HepG2 (cell line): ENCODE data around the gene DSC3. TPM values are rescaled to one million over a fixed set of nuclear protein-coding genes. Genes with fewer than 3 reads are reported as not detected.
A peak's percentile ranks its signal among the peaks of the same experiment; 100 is the strongest.

ENCODE experiments used
- ATAC-seq: fragments of 200-7000 bp; cut with Tn5 transposase; 3 replicates; pipeline ENCODE4 v1.9.1; 2020; ENCODE audit warnings: mild to moderate bottlenecking, moderate library complexity
- BruUV-seq: library from RNA; stranded (reverse); fragments of 400-500 nt; replicated peaks from 2 replicates; lab custom pipeline; 2021; lab: Mats Ljungman, UMichigan
- CTCF ChIA-PET: fragments of 300-600 bp; formaldehyde crosslinking; extraction: SDS; loops from one replicate; lab custom pipeline; 2021; ENCODE audit warnings: low total read pairs, inconsistent platforms, low intra/inter-chr PET ratio; lab: Yijun Ruan, JAX
- POLR2A ChIA-PET: fragments of 350-600 bp; sonication (Branson Sonifier 250); formaldehyde crosslinking; loops from one replicate; lab custom pipeline; 2020; ENCODE audit warnings: antibody characterized with exemption, inconsistent platforms; lab: Yijun Ruan, JAX
- DNase-seq: peaks from one replicate; pipeline ENCODE4 v3.0.0-alpha.2; 2015; ENCODE audit warnings: low spot score
- FAIRE-seq: peaks from 3 replicates; lab custom pipeline; 2011; peaks lifted over from hg19 to GRCh38; lab: Jason Lieb, UNC
- H2AFZ ChIP-seq: one replicate; pipeline ENCODE4 v1.6.1; 2011; ENCODE audit warnings: low read length, inconsistent platforms
- H3K27ac ChIP-seq: fragments of 300-600 bp; 3 replicates; pipeline ENCODE4 v1.8.0; 2011; ENCODE audit warnings: mixed run types, mild to moderate bottlenecking, mixed read lengths, low read length, inconsistent platforms; ENCODE audit not compliant: insufficient read depth; ENCODE audit errors: extremely low read length
- H3K27me3 ChIP-seq, 2 experiments: fragments of 200-600 bp in 1 of 2; 2 replicates in 1 of 2; 3 replicates in 1 of 2; pipeline versions ENCODE4 v1.6.0 to v1.8.0; 2011; ENCODE audit warnings: low read length in 2 of 2, mild to moderate bottlenecking in 2 of 2, moderate library complexity in 2 of 2, inconsistent platforms in 1 of 2; ENCODE audit not compliant: insufficient read depth in 2 of 2, control insufficient read depth in 1 of 2
- H3K36me3 ChIP-seq, 2 experiments: fragments of 200-600 bp in 1 of 2; replicated peaks in 1 of 2; 2 replicates in 1 of 2; 3 replicates in 1 of 2; pipeline versions ENCODE4 v1.5.1 to v1.8.0; 2011; ENCODE audit warnings: low read length in 2 of 2, inconsistent platforms in 1 of 2; ENCODE audit not compliant: insufficient read depth in 2 of 2, control insufficient read depth in 1 of 2
- H3K4me1 ChIP-seq: 2 replicates; pipeline ENCODE4 v1.5.1; 2012; ENCODE audit warnings: low read length, inconsistent platforms; ENCODE audit not compliant: insufficient read depth
- H3K4me2 ChIP-seq: 2 replicates; pipeline ENCODE4 v1.6.0; 2011; ENCODE audit warnings: low read depth, low read length, inconsistent platforms
- H3K4me3 ChIP-seq, 3 experiments: fragments of 200-600 bp in 1 of 3; sonication (generic), shearing (Covaris generic) in 1 of 3; replicated peaks in 1 of 3; 2 replicates each; pipeline ENCODE4 v1.5.1; 2011 to 2016; ENCODE audit warnings: low read length in 3 of 3, inconsistent platforms in 2 of 3, low read depth in 2 of 3, mild to moderate bottlenecking in 2 of 3, control low read depth in 1 of 3, mixed read lengths in 1 of 3; ENCODE audit not compliant: insufficient read depth in 1 of 3
- H3K79me2 ChIP-seq: one replicate; pipeline ENCODE4 v1.6.1; 2011; ENCODE audit warnings: low read length, inconsistent platforms; ENCODE audit not compliant: insufficient read depth
- H3K9ac ChIP-seq: 2 replicates; pipeline ENCODE4 v1.6.0; 2011; ENCODE audit warnings: mild to moderate bottlenecking, low read depth, low read length, inconsistent platforms; ENCODE audit not compliant: insufficient read depth
- H3K9me3 ChIP-seq: 2 replicates; pipeline ENCODE4 v1.5.1; 2012; ENCODE audit warnings: mild to moderate bottlenecking, low read length
- H4K20me1 ChIP-seq: 2 replicates; pipeline ENCODE4 v1.6.0; 2011; ENCODE audit warnings: inconsistent platforms, mild to moderate bottlenecking, low read length, moderate library complexity; ENCODE audit not compliant: insufficient read depth
- ATF7 ChIP-seq, 2 experiments: fragments of 450-650 bp in 1 of 2; sonication (generic) in 1 of 2; formaldehyde crosslinking in 1 of 2; IDR thresholded peaks; 2 replicates each; pipeline versions ENCODE4 v1.4.0 to v1.6.1; 2016 to 2020; ENCODE audit warnings: antibody characterized with exemption in 1 of 2, mild to moderate bottlenecking in 1 of 2, missing genetic modification reagents in 1 of 2
- BATF2 ChIP-seq: sonication (generic); formaldehyde crosslinking; IDR thresholded peaks from 2 replicates; pipeline ENCODE4 v1.8.0; 2022; ENCODE audit warnings: mild to moderate bottlenecking, missing genetic modification reagents, moderate library complexity
- CTCF ChIP-seq: sonication (generic); formaldehyde crosslinking; IDR thresholded peaks from 2 replicates; pipeline ENCODE4 v1.5.0; 2020; ENCODE audit warnings: mild to moderate bottlenecking, missing genetic modification reagents, moderate library complexity
- WGBS: methylation state at CpG from one replicate; pipeline ENCODE4 v1.1.6; 2017; ENCODE audit warnings: low lambda C conversion rate; 5-methylcytosine and 5-hydroxymethylcytosine counted together
- in situ Hi-C: cut with HindIII; loops from 2 replicates; pipeline ENCODE4 v1.10.0; 2017; ENCODE audit warnings: low pct_unique_long_range_greater_than_20kb; ENCODE audit not compliant: extremely low pct_ligation_motif_present
- intact Hi-C: fragments of 100-400 bp; cut with micrococcal nuclease; formaldehyde crosslinking; loops from one replicate; pipeline ENCODE4 v1.10.0; 2022; ENCODE audit not compliant: unreplicated experiment
- polyA plus RNA-seq, 8 experiments: library from polyadenylated mRNA; depleted of rRNA in 3 of 8; stranded (reverse) in 7 of 8; unstranded in 1 of 8; fragments of >200 nt; fragmentation: Illumina TruSeq in 4 of 8; extraction: Trizol in 4 of 8; gene quantifications; 2 replicates each; pipeline versions ENCODE4 v1.2.1 to v1.2.3, GENCODE V29; 2011 to 2016; ENCODE audit warnings: low read depth in 4 of 8, missing spikeins in 1 of 8, mixed read lengths in 1 of 8; ENCODE audit not compliant: insufficient read depth in 1 of 8
- total RNA-seq, 5 experiments: library from RNA; depleted of rRNA; stranded (reverse); fragments of >200 nt; fragmentation: Illumina TruSeq; extraction: Trizol; gene quantifications; 2 replicates each; pipeline ENCODE4 v1.2.3, GENCODE V29; 2016; ENCODE audit warnings: low read depth in 1 of 5

Gene DSC3
- total and polyA plus RNA-seq, 2 of the 13 experiments (the other 11 are each of a cell fraction or from before 2014, with no cell fraction given), result 0.05 to 0.38 TPM

GRCh38 chr18:30969670-30970170 is 72.8 kb downstream of the DSC3 start (continued):
- no peak for TF ChIP-seq BATF2

- POLR2A ChIA-PET, result no interaction called here
- ATAC-seq (no peak), DNase-seq (no peak), FAIRE-seq (no peak)
- BruUV-seq, result no TSS peak
- Histone ChIP-seq H3K4me3 (no peak overlapping the region), H3K27me3 (no peaks in the 10 kb centered on the region; a peak in 1 of 5 replicates), H3K4me2 (no peak overlapping the region), H2AFZ (no peak overlapping the region), H3K27ac (no peak overlapping the region), H3K9ac (no peak overlapping the region), H4K20me1 (no peaks in the 10 kb centered on the region), H3K4me1 (peaks cover 7% of the 10 kb centered on the region; the same call in 1 of the 2 replicates), H3K79me2 (no peaks in the 10 kb centered on the region), H3K9me3 (no peaks in the 10 kb centered on the region), H3K36me3 (no peaks in the 10 kb centered on the region)
- TF ChIP-seq ATF7 (IDR thresholded peaks at IDR 0.05) (0 out of 2 replicates have a peak, but pooled peaks have one; percentile 31), ATF7 (CRISPR knock-in tag; IDR thresholded peaks at IDR 0.05) (no peak), CTCF (no peak)
- CTCF ChIA-PET, result no interaction called here
- 24% methylated on average over 4 of the region's 4 CpGs for WGBS
- intact Hi-C loops, result no loop called here
- in situ Hi-C loops, result no loop called here
These were observed 74.8 kb downstream of the DSC3 start for GRCh38 chr18:30967701-30968100.
